ENCODE data around the gene GNB3. TPM values are rescaled to one million over a fixed set of nuclear protein-coding genes. Genes with fewer than 3 reads are reported as not detected.

Gene GNB3
- total RNA-seq, 1 donor from 2014 or later = 4.2 TPM

DNA sequence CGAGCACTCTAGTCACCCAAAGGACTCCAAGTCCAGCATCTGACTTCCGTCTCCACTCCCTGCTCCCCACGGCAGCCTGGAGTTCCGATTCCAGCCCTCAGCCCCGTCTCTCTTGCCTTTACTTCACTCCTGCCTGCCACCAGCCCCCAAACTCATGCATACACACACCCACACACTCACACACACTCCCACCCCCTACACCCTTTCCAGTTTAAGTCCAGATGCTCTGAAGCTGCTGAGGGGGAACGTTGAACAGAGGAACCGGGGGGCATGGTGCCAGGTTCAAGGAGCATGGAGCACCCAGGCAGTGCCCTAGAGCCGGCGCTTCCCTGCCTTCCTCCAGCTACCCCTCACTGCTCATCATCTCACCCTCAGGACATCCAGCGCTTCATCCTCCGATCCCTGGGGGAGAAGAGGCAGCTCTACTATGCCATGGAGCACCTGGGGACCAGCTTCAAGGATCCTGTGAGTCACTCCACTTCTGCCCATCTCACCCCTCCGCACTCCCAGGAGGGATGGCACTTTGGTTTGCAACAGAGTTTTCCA, 9.2 kb upstream of the GNB3 start:
- H3K4me3 ChIP-seq (ENCODE audit: low read depth, low read length) = no peak overlapping the region
- no peak for TF ChIP-seq CTCF (conservative IDR thresholded peaks at IDR 0.05; ENCODE audit: low read depth, low read length)
- no peak for DNase-seq (ENCODE audit: low read depth)

GRCh38 chr12:6832125-6832524, 8.6 kb upstream of the GNB3 start:
- no peak for TF ChIP-seq CTCF (conservative IDR thresholded peaks at IDR 0.05; ENCODE audit: low read depth, low read length)
- DNase-seq (ENCODE audit: low read depth) = no peak
- H3K4me3 ChIP-seq (ENCODE audit: low read depth, low read length) = no peak overlapping the region

GRCh38 chr12:6833189-6833890, 7.4 kb upstream of the GNB3 start:
- DNase-seq (ENCODE audit: low read depth) = no peak
- H3K4me3 ChIP-seq (ENCODE audit: low read depth, low read length) = no peak overlapping the region
- no peak for TF ChIP-seq CTCF (conservative IDR thresholded peaks at IDR 0.05; ENCODE audit: low read depth, low read length)

DNA sequence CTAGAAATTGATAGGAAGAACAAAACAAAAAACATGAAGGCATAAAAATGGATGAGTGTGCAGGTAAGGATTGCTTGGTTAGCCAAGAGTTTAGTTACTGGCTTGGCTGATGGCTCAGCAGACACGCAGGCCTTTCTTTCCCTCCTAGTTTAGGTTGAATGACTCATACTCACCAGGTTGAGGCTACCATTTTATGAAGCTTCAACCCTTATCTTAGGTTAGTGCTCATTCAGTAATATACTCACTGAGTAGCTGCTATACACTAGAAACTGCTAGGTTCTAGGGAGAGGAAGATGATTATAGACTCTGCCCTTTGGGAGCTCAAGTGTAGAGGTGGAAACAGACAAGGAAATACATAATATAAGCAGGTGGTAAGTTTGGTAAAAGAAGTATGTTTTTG, 6.5 kb upstream of the GNB3 start:
- no peak for DNase-seq (ENCODE audit: low read depth)
- TF ChIP-seq CTCF (conservative IDR thresholded peaks at IDR 0.05; ENCODE audit: low read depth, low read length) = no peak
- H3K4me3 ChIP-seq (ENCODE audit: low read depth, low read length) = no peak overlapping the region

GRCh38 chr12:6834873-6835272, 5.9 kb upstream of the GNB3 start:
- TF ChIP-seq CTCF (conservative IDR thresholded peaks at IDR 0.05; ENCODE audit: low read depth, low read length) = no peak
- no peak for DNase-seq (ENCODE audit: low read depth)
- H3K4me3 ChIP-seq (ENCODE audit: low read depth, low read length) = no peak overlapping the region

- H3K4me3 ChIP-seq (ENCODE audit: low read depth, low read length) = no peak overlapping the region
- DNase-seq (ENCODE audit: low read depth) = no peak
These were observed 3.9 kb upstream of the GNB3 start for GRCh38 chr12:6836851-6837250.

More at GRCh38 chr12:6836851-6837250, 3.9 kb upstream of the GNB3 start:
- no peak for TF ChIP-seq CTCF (conservative IDR thresholded peaks at IDR 0.05; ENCODE audit: low read depth, low read length)

Data from epithelial cell of proximal tubule (primary cell).